A673 (cell line): ENCODE results near the gene DKKL1.

Source experiments
- CTCF ChIP-seq: fragments of 300-800, 200-600 bp; sonication (generic); conservative IDR thresholded peaks from 2 replicates; pipeline ENCODE4 v1.5.1; 2017; ENCODE audit warnings: low read depth, mild to moderate bottlenecking, antibody characterized with exemption, low read length, moderate library complexity, mixed read lengths
- EZH2 ChIP-seq: fragments of 200-600 bp; sonication (generic); IDR thresholded peaks from 2 replicates; pipeline ENCODE4 v1.6.1; 2017; ENCODE audit warnings: borderline replicate concordance, low read depth, mild to moderate bottlenecking, mixed read lengths, antibody characterized with exemption, low read length; ENCODE audit not compliant: poor library complexity, severe bottlenecking

GRCh38 chr19:49344505-49345423 is 18.9 kb upstream of the DKKL1 start:
- TF ChIP-seq CTCF (no peak), EZH2 (no peak)
